GM13977 (cell line): Measurements from ENCODE around the gene LEF1.

ENCODE experiments used
- DNase-seq: peaks from one replicate; pipeline ENCODE4 v3.0.0; 2012; ENCODE audit warnings: low spot score
- in situ Hi-C: fragments of 300-500 bp; cut with MboI; formaldehyde crosslinking; loops from one replicate; pipeline ENCODE4 v1.12.0; 2022; ENCODE audit warnings: low sequenced_read_pairs, low pct_unique_long_range_greater_than_20kb, mixed read lengths, inconsistent platforms; ENCODE audit not compliant: unreplicated experiment
- TF ChIP-seq, protein P1 (sequence below): IDR thresholded peaks from 2 replicates; pipeline ENCODE4 v1.5.1; 2012; ENCODE audit warnings: mild to moderate bottlenecking, control low read depth; ENCODE audit not compliant: insufficient read depth; ENCODE audit errors: extremely low read depth, missing control alignments

The LEF1 gene

DNA sequence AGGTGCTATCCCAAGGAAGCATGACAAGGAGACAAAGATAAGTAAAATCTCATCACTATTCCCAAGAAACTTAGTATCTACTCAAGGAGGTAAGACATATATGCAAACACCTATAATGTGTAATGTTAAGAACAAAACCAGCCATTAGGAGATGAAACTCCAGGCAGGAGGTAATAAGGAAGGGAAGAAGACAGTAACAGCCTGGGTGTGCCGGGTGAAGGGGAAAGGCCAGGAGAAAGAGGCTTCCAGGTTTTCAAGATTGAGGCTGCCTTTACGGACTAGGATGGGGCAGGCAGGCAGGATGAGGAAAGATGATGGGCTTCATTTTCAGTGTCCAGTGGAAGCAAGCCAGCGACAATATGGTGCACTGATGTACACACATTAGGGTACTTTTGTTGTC lies 62.5 kb downstream of the LEF1 start:
- DNase-seq, result no peak
- TF ChIP-seq, protein P1, sequence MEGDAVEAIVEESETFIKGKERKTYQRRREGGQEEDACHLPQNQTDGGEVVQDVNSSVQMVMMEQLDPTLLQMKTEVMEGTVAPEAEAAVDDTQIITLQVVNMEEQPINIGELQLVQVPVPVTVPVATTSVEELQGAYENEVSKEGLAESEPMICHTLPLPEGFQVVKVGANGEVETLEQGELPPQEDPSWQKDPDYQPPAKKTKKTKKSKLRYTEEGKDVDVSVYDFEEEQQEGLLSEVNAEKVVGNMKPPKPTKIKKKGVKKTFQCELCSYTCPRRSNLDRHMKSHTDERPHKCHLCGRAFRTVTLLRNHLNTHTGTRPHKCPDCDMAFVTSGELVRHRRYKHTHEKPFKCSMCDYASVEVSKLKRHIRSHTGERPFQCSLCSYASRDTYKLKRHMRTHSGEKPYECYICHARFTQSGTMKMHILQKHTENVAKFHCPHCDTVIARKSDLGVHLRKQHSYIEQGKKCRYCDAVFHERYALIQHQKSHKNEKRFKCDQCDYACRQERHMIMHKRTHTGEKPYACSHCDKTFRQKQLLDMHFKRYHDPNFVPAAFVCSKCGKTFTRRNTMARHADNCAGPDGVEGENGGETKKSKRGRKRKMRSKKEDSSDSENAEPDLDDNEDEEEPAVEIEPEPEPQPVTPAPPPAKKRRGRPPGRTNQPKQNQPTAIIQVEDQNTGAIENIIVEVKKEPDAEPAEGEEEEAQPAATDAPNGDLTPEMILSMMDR, result no peak
- in situ Hi-C loops, result no loop called here

DNA sequence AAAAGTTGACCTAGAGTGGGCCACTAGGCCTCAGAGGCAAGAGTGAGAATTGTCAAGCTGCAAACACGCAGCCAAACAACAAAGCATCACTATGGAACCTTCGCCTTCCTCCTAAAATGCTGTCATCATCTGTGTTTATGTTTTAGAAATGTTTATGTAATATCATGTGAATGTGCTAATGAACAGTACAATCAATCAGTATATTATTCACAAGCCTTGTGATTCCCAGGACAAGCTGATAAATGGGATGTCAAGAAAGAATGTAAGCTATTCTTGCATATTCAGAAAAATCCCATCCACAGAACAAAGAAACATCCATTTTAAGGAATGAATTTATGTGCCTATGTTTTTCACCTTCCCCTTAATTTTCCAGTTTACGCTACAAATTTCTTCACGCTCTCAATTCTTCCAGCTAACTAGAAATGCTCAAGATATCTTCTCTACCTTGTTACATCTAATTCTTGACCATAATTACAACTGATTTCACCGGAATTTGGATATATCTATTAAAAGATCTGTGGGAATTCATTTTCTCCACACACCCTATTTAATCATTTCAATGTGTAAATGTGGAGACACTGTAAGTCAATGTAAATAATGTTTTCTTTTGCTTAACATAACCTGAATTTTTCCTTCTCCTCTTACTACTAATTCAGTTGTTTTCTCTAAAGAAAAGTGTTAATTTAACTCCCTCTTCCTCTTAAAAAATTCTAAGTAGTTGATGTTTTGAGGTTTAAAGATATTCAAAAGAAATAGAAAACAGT lies 65.5 kb downstream of the LEF1 start:
- TF ChIP-seq, protein P1, result no peak
- in situ Hi-C loops, result no loop called here
- DNase-seq, result no peak

DNA sequence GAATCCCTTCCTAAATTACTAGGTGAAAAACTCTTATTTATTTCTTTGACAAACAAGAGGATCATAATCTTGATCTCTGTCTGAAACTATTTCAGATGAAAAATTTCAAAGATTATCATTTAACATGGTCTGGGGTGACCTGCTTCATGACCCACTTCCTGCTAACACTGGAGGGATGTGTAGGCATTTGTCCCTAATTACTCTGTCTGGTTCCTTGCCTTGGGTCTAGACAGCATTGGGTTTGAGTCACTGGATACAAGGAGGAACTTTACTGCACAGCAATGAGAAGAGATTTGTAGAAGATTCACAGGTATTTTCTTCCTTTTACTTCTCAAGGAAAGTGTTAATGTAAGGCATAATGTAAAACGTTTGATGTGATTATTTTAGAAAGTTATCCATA lies 67.9 kb downstream of the LEF1 start:
- DNase-seq, result no peak
- TF ChIP-seq, protein P1, result no peak
- in situ Hi-C loops, result no loop called here

DNA sequence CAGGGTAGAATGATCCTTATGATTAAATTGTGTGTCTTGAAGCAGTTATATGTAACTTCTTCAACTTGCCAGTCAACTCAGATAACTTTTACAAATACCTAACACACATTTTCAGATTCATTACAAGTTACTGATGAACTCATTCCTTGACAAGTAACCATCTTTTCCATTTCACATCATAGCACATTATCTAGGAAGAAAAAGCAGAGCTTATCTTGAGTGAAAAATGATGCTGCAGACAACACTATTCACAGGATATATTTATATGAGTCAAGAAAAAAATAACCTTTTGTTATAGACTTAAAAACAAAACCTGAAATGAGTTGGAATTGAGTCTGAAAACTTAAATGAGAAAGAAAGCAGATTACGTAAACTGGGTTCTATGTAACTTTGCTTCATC lies 68.9 kb downstream of the LEF1 start:
- in situ Hi-C loops, result no loop called here
- TF ChIP-seq, protein P1, result no peak
- DNase-seq, result no peak

DNA sequence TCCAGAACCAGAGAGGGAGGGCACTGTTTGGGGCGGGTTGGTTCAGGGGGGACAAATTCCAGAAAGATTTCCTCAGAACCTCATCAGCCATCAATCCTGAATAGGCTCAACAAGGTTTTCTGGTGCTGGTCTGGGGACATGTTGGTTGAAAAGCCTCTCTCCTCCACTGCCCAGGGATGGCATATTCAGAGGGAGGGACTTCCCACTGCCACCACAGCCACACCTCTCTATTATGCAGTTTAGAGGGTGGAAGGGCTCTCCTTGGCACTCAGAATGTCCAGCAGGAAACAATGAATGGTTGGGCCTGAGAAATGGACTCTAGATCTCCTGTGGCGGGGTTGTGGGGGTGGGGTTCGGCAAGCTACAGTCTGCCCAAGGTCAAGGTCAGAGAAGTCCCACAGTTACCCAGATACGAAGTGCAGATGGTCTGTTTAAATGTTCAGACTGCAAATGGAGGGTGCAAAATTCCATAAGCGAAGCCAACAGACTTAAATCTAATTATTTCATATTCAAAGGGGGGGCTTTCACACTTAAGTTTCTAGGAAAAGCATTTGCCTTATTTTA lies 70.7 kb downstream of the LEF1 start:
- in situ Hi-C loops, result no loop called here
- no peak for DNase-seq
- TF ChIP-seq, protein P1, result no peak

DNA sequence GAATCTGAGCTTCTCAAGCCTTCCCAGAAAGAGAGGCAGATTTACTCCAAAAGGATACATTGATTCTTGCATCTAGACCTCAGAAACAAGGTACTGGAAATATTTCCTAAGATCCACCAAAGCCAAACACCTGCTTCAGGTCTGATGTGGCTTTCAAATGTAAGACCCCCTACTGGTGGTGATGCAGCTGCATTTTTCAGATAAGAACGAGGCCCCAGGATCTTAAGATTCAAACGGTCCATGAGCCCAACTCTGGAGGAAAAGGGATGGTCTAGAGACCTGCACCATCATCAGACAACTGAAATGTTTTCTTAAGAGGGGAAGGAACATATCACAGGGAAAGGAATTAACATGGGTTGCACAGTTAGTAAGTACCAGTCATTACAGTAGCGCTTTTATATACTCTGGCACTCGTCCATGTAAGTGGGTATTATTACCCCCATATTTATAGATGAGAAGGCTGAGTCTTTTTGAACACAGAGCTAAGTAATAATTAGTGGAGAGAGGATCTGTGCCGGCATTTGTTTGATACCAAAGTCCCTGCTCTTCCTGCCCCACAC lies 73.7 kb downstream of the LEF1 start:
- DNase-seq, result no peak
- TF ChIP-seq, protein P1, result no peak
- in situ Hi-C loops, result no loop called here
